Neutrophil (primary cell): ENCODE measurements around the gene DNAJC7.

Source experiments
- H3K27ac ChIP-seq: fragments of 200-600 bp; sonication (generic); 2 replicates; pipeline ENCODE4 v1.5.1; 2016; ENCODE audit warnings: mild to moderate bottlenecking, moderate library complexity
- H3K27me3 ChIP-seq: fragments of 200-600 bp; sonication (generic); 2 replicates; pipeline ENCODE4 v1.6.0; 2016; ENCODE audit warnings: mild to moderate bottlenecking
- H3K36me3 ChIP-seq: fragments of 200-600 bp; sonication (generic); 2 replicates; pipeline ENCODE4 v1.5.1; 2017
- H3K4me1 ChIP-seq, 2 experiments: fragments of 200-600 bp in 1 of 2; sonication (generic) in 1 of 2; 1 replicate in 1 of 2; 2 replicates in 1 of 2; pipeline versions ENCODE4 v1.5.1 to v1.6.1; 2013 to 2016; ENCODE audit warnings: low read depth in 1 of 2, low read length in 1 of 2, mild to moderate bottlenecking in 1 of 2, moderate library complexity in 1 of 2; ENCODE audit not compliant: control insufficient read depth in 1 of 2, insufficient read depth in 1 of 2
- H3K4me3 ChIP-seq, 2 experiments: fragments of 200-600 bp in 1 of 2; sonication (generic) in 1 of 2; 1 replicate in 1 of 2; 2 replicates in 1 of 2; pipeline ENCODE4 v1.5.1; 2013 to 2016; ENCODE audit warnings: low read depth in 1 of 2, low read length in 1 of 2, mild to moderate bottlenecking in 1 of 2, moderate library complexity in 1 of 2
- H3K9me3 ChIP-seq: fragments of 200-600 bp; sonication (generic); 2 replicates; pipeline ENCODE4 v1.5.1; 2016
- TF ChIP-seq, protein P1 (sequence below): fragments of 200-600 bp; sonication (generic); IDR thresholded peaks from 2 replicates; pipeline ENCODE4 v1.5.1; 2016; ENCODE audit warnings: antibody characterized with exemption

The DNAJC7 gene

DNA sequence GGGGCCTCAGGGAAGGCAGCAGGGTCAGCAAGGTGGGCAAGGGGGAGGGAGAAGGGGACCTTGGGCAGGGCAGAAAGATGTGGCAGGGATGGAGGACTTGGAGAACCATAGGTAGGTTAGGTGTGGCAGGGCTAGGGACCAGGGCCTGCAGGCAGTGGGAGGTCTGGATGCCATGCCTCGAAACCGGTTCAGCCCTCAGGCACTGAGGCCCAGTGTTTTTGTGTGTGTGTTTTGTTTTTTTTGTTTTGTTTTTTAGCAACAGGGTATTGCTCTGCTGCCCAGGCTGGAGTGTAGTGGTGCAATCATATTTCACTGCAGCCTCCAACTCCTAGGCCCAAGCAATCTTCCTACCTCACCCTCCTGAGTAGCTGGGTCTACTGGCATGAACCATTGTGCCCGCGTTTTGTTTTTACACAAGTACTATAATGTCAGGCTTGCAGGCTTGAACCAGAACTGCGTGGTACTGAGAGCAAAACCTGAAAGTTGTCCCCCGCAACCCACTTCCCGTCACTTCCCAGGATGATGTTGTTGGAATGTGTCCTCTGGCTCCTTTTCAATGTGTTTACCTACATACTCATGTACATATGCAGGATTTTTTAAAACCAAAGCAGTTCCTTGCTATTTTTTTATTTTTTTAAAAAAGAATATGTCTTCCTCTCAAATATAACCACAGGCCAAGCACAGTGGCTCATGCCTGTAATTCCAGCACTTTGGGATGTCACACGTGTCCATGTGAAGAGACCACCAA, 74.4 kb downstream of the DNAJC7 start:
- no peak overlapping the region for H3K27ac ChIP-seq

GRCh38 chr17:41941168-41941567, 76.1 kb downstream of the DNAJC7 start:
- H3K27me3 ChIP-seq: no peaks in the 10 kb centered on the region
- H3K4me3 ChIP-seq: no peak overlapping the region
- TF ChIP-seq, protein P1, sequence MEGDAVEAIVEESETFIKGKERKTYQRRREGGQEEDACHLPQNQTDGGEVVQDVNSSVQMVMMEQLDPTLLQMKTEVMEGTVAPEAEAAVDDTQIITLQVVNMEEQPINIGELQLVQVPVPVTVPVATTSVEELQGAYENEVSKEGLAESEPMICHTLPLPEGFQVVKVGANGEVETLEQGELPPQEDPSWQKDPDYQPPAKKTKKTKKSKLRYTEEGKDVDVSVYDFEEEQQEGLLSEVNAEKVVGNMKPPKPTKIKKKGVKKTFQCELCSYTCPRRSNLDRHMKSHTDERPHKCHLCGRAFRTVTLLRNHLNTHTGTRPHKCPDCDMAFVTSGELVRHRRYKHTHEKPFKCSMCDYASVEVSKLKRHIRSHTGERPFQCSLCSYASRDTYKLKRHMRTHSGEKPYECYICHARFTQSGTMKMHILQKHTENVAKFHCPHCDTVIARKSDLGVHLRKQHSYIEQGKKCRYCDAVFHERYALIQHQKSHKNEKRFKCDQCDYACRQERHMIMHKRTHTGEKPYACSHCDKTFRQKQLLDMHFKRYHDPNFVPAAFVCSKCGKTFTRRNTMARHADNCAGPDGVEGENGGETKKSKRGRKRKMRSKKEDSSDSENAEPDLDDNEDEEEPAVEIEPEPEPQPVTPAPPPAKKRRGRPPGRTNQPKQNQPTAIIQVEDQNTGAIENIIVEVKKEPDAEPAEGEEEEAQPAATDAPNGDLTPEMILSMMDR: no peak
- no peaks in the 10 kb centered on the region for H3K36me3 ChIP-seq
- H3K9me3 ChIP-seq: no peaks in the 10 kb centered on the region
- H3K27ac ChIP-seq: no peak overlapping the region
- no peaks in the 10 kb centered on the region for H3K4me1 ChIP-seq

More for the DNA sequence above, 74.4 kb downstream of the DNAJC7 start:
- Histone ChIP-seq H3K4me3 (no peak overlapping the region), H3K36me3 (no peaks in the 10 kb centered on the region), H3K9me3 (no peaks in the 10 kb centered on the region), H3K27me3 (no peaks in the 10 kb centered on the region), H3K4me1 (no peaks in the 10 kb centered on the region)
- TF ChIP-seq, protein P1: no peak

DNA sequence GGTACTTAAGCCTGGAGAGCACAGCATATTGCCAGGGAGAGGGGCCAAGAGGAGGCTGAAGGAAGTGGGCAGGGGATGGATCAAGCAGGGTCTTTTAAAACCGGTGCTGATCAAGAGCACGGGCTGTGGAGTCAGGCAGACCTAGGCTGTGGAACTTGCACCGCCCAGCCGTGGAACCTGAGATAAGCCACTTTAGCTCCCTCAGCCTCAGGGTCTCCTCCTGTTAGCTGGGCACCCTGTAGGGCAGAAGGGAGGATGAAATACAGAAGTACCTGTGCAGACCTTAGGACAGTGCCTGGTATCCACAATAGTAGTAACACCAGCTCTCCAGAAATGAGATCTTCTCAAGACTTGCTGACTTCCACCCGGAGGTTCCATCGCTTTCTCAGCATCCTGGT, 77.5 kb downstream of the DNAJC7 start:
- Histone ChIP-seq H3K4me3 (no peak overlapping the region), H3K9me3 (no peaks in the 10 kb centered on the region), H3K4me1 (no peaks in the 10 kb centered on the region), H3K27ac (no peak overlapping the region), H3K27me3 (no peaks in the 10 kb centered on the region), H3K36me3 (no peaks in the 10 kb centered on the region)
- TF ChIP-seq, protein P1: no peak

- H3K4me1 ChIP-seq: no peaks in the 10 kb centered on the region
- no peak overlapping the region for H3K4me3 ChIP-seq
- TF ChIP-seq, protein P1: no peak
- H3K9me3 ChIP-seq: no peaks in the 10 kb centered on the region
- H3K27me3 ChIP-seq: no peaks in the 10 kb centered on the region
- H3K27ac ChIP-seq: no peak overlapping the region
- no peaks in the 10 kb centered on the region for H3K36me3 ChIP-seq
Measured at GRCh38 chr17:41939044-41939692, 78.1 kb downstream of the DNAJC7 start.

DNA sequence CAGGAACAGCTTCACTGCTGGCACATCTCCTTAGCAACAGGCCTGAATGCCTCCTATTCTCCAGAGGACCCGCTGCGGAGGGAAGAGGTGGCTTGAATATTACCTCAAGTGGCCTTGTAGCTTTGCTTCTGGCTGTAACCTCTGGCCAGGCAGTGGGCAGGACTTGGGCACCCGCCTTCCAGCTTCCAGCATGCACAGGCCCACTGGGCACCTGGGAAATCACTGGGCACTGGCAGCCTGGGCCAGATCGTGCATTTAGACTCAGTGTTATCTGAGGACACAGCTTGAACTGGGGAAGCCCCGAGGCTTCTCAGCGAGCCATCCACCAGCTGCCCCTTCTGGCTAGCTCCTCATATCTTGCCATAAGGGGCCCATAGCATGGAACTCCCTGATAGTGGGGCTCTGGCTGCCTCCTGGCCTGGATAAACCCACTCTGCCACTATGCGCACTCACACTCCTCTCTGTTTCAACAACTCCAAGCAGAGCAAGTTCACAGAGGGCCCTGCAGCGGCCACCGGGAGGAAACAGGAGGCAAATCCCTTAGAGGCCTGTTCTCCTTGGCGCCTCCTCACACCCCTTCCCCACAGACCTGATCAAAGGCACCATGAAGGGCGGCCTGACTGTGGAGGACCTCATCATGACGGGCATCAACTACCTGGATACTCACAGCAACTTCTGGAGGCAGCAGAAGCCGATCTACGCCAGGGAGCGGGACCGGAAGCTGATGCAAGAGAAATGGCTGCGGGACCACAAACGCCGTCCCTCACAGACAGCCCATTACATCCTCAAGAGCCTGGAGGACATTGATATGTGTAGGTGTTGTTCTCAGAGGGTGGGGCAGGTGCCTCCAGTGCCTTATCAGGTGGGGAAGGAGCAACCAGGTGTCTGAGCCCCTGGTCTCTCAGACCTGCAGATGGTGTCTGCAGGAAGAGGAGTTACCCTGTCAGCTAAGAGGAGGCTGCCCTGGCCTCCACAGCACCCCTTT, 79.0 kb downstream of the DNAJC7 start:
- Histone ChIP-seq H3K9me3 (no peaks in the 10 kb centered on the region), H3K27me3 (no peaks in the 10 kb centered on the region), H3K4me1 (peaks cover under 1 to 3% of the 10 kb centered on the region in 2 experiments), H3K36me3 (no peaks in the 10 kb centered on the region), H3K4me3 (no peak overlapping the region), H3K27ac (no peak overlapping the region)
- TF ChIP-seq, protein P1: no peak
